Measurements from ENCODE around the gene NOC2L. TPM values are rescaled to one million over a fixed set of nuclear protein-coding genes. Genes with fewer than 3 reads are reported as not detected.

The NOC2L gene
- total RNA-seq, 2 experiments from 2014 or later = 50.2 to 52.0 TPM

DNA sequence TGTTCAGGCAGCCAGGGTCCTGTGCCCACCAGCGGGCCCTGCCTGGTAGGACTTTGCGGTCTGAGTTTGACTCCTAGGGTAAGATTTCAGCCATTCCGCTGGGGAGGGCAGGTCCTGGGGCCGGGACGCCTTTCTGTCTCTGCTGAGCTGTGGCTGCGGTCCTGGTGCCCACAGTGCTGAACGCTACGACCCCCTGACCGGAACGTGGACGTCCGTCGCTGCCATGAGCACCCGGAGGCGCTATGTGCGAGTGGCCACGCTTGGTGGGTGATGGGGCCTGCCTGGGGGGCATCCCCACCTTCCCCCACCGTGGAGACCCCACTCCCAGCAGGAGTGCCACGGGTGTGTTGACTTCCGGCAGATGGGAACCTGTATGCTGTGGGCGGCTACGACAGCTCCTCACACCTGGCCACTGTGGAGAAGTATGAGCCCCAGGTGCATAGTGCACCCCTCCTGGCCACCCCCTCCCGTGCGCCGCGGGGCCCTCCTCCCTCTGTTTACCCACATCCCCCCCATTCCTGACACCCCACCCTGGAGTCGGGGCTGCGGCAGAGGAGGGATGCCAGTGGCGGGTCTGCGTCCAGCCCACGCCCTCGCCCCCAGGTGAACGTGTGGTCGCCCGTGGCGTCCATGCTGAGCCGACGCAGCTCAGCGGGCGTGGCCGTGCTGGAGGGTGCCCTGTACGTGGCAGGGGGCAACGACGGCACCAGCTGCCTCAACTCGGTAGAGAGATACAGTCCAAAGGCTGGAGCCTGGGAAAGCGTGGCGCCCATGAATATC lies 4.9 kb upstream of the NOC2L start:
- H3K4me3 Mint-ChIP-seq = peak overlapping the region; percentile 45
- no peak overlapping the region for H3K27ac ChIP-seq (ENCODE audit: low read depth in 1 of 2, low read length in 2 of 2)
- ATAC-seq (ENCODE audit: poor library complexity) (no peak), DNase-seq (no peak)
- ChIA-PET CTCF (no interaction called here), POLR2A (no interaction called here)
- no peaks in the 10 kb centered on the region for H3K36me3 Mint-ChIP-seq (ENCODE audit: low read depth)
- peaks cover 4% of the 10 kb centered on the region for H3K4me1 Mint-ChIP-seq (ENCODE audit: low read depth)
- no peak overlapping the region for H3K27ac Mint-ChIP-seq
- intact Hi-C loops (cut with DNase I, micrococcal nuclease) = no loop called here
- no peak overlapping the region for H3K4me3 ChIP-seq (ENCODE audit: low read length)
- H3K27me3 ChIP-seq (ENCODE audit: control insufficient read depth in 1 of 2, insufficient read depth in 2 of 2, low read length in 2 of 2) = no peaks in the 10 kb centered on the region
- peaks cover 7% of the 10 kb centered on the region for H3K27me3 Mint-ChIP-seq
- no peak for TF ChIP-seq CTCF (IDR thresholded peaks at IDR 0.05)
- no peaks in the 10 kb centered on the region for H3K9me3 ChIP-seq (ENCODE audit: control insufficient read depth in 1 of 2, insufficient read depth in 1 of 2, low read length in 2 of 2)
- no peaks in the 10 kb centered on the region for H3K36me3 ChIP-seq (ENCODE audit: insufficient read depth, low read length)
- H3K4me1 ChIP-seq (ENCODE audit: insufficient read depth, low read length) = peaks cover 40% of the 10 kb centered on the region
- H3K9me3 Mint-ChIP-seq = no peaks in the 10 kb centered on the region

- Mint-ChIP-seq H3K4me1 (ENCODE audit: low read depth) (peaks cover 8% of the 10 kb centered on the region), H3K27ac (no peak overlapping the region), H3K9me3 (no peaks in the 10 kb centered on the region), H3K27me3 (peaks cover 1% of the 10 kb centered on the region), H3K36me3 (ENCODE audit: low read depth) (peaks cover 4% of the 10 kb centered on the region), H3K4me3 (peak overlapping the region; percentile 67)
- Histone ChIP-seq H3K36me3 (ENCODE audit: insufficient read depth, low read length) (no peaks in the 10 kb centered on the region), H3K9me3 (ENCODE audit: control insufficient read depth in 1 of 2, insufficient read depth in 1 of 2, low read length in 2 of 2) (no peaks in the 10 kb centered on the region), H3K4me3 (ENCODE audit: low read length) (no peak overlapping the region), H3K27me3 (ENCODE audit: control insufficient read depth in 1 of 2, insufficient read depth in 2 of 2, low read length in 2 of 2) (no peaks in the 10 kb centered on the region), H3K4me1 (ENCODE audit: insufficient read depth, low read length) (peaks cover 46% of the 10 kb centered on the region), H3K27ac (ENCODE audit: low read depth in 1 of 2, low read length in 2 of 2) (no peak overlapping the region)
- ATAC-seq (ENCODE audit: poor library complexity) (no peak), DNase-seq (no peak)
- ChIA-PET CTCF (no interaction called here), POLR2A (no interaction called here)
- no peak for TF ChIP-seq CTCF (IDR thresholded peaks at IDR 0.05)
- intact Hi-C loops (cut with DNase I, micrococcal nuclease) = no loop called here
These were observed 4.2 kb upstream of the NOC2L start for GRCh38 chr1:963301-963651.

DNA sequence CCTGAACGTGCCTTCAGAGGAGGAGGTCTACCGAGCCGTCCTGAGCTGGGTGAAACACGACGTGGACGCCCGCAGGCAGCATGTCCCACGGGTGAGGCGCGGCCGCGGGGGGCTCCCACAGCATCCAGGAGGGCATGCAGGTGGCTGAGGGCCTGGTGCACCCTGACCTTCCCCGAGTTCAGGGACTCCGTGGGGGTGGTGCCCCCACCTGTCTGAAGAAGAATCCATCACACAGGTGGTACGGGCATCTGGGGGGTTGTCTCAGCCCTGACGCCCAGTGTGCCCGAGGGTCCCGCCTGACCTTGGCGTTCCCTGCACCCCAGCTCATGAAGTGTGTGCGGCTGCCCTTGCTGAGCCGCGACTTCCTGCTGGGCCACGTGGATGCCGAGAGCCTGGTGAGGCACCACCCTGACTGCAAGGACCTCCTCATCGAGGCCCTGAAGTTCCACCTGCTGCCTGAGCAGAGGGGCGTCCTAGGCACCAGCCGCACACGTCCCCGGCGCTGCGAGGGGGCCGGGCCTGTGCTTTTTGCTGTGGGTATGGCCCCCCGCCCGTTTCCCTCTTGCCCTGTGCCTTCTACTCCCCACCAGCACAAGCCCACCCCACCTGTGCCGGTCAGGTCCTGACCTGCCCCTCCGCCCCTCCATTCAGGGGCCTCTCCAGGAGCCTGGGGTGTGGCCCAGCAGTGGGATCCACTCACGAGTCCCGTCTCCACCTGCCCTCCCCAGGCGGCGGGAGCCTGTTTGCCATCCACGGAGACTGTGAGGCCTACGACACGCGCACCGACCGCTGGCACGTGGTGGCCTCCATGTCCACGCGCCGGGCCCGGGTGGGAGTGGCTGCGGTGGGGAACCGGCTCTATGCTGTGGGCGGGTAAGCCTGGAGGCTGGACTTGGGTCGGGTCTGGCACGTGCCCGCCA lies 3.6 kb upstream of the NOC2L start:
- Histone ChIP-seq H3K27me3 (ENCODE audit: control insufficient read depth in 1 of 2, insufficient read depth in 2 of 2, low read length in 2 of 2) (no peaks in the 10 kb centered on the region), H3K36me3 (ENCODE audit: insufficient read depth, low read length) (no peaks in the 10 kb centered on the region), H3K4me1 (ENCODE audit: insufficient read depth, low read length) (peaks cover 51% of the 10 kb centered on the region), H3K4me3 (ENCODE audit: low read length) (no peak overlapping the region), H3K9me3 (ENCODE audit: control insufficient read depth in 1 of 2, insufficient read depth in 1 of 2, low read length in 2 of 2) (no peaks in the 10 kb centered on the region), H3K27ac (ENCODE audit: low read depth in 1 of 2, low read length in 2 of 2) (no peak overlapping the region)
- H3K4me3 Mint-ChIP-seq = peak overlapping the region; percentile 82
- H3K36me3 Mint-ChIP-seq (ENCODE audit: low read depth) = peaks cover 8% of the 10 kb centered on the region
- ChIA-PET CTCF (no interaction called here), POLR2A (no interaction called here)
- no peaks in the 10 kb centered on the region for H3K9me3 Mint-ChIP-seq
- DNase-seq = no peak
- no peak for ATAC-seq (ENCODE audit: poor library complexity)
- H3K4me1 Mint-ChIP-seq (ENCODE audit: low read depth) = peaks cover 11% of the 10 kb centered on the region
- H3K27me3 Mint-ChIP-seq = no peaks in the 10 kb centered on the region
- H3K27ac Mint-ChIP-seq = no peak overlapping the region
- intact Hi-C loops (cut with DNase I, micrococcal nuclease) = no loop called here
- no peak for TF ChIP-seq CTCF (IDR thresholded peaks at IDR 0.05)
